ENCODE measurements around the gene CDC27. TPM values are rescaled to one million over a fixed set of nuclear protein-coding genes. Genes with fewer than 3 reads are reported as not detected.
"Not testable (repeated sequence)": the region's sequence is repeated elsewhere in the genome, so short reads cannot be mapped to it uniquely, and the experiment has no call there.

CDC27 gene
- total RNA-seq, 1 donor from 2014 or later: 81.2 TPM

DNA sequence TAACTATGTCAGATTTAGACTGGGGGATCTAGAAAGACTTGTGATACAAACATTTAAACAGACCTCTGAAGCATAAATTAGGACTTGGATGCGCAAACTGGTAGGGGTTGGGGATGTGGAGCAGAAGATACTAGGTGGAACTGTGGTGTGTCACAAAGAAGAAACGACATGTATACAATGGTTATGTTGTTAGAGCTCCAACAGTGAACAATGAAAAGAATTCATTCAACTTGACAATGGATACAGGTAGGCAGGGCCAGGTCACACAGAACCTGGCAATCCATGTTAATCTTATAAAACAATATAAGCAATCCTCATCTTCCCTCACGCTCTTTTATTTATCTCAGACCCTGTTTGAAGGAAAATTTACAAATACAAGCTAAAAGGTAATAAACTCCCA is 102.0 kb downstream of the CDC27 start:
- no peak for DNase-seq (ENCODE audit: low spot score)
- intact Hi-C loops (cut with DNase I): no loop called here

GRCh38 chr17:47085736-47086135 is 103.4 kb downstream of the CDC27 start:
- no peak for DNase-seq (ENCODE audit: low spot score)
- intact Hi-C loops (cut with DNase I): no loop called here

DNA sequence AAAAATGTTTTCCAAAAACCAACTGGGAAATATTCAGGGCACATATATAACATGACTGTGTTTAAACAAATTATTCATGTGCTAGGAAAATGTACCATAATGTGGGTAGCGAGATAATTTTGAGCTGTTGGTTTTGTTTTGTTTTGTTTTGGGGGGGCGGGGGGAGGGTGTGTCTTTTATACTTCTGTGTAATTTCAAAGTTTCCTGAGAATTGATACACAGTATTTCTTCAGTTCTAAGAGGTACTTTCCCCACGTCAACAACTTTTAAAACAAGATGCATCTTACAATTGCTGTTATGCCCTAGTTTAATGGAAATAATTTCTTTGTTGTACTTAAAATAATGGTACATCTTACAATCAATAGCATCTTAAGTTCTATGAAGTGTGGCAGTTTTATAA is 110.3 kb downstream of the CDC27 start:
- DNase-seq (ENCODE audit: low spot score): no peak
- intact Hi-C loops (cut with DNase I): no loop called here

- intact Hi-C loops (cut with DNase I): no loop called here
- no peak for DNase-seq (ENCODE audit: low spot score)
Observed at GRCh38 chr17:47077576-47077975, 111.5 kb downstream of the CDC27 start.

DNA sequence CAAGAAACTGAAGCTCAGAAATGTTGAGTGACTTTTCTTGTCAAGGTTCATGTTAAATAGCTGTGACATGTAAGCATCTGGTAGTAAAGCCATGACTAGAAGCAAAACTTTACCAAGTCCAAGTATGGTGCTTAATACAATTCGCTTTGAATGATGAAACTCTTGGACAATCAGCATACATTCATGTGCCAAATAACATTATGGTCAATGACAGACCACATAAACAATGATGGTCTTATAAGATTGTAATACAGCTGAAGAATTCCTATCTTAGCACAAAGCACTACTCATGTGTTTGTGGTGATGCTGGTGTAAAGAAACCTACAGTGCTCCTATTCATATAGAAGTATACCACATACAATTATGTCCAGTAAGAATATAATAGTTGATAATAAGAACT is 112.9 kb downstream of the CDC27 start:
- DNase-seq (ENCODE audit: low spot score): no peak
- intact Hi-C loops (cut with DNase I): no loop called here

GRCh38 chr17:47074361-47074760 is 114.7 kb downstream of the CDC27 start:
- DNase-seq (ENCODE audit: low spot score); intact Hi-C loops (cut with DNase I): not testable (repeated sequence)

- DNase-seq (ENCODE audit: low spot score); intact Hi-C loops (cut with DNase I): not testable (repeated sequence)
Observed at GRCh38 chr17:47073629-47074028, 115.5 kb downstream of the CDC27 start.

DNA sequence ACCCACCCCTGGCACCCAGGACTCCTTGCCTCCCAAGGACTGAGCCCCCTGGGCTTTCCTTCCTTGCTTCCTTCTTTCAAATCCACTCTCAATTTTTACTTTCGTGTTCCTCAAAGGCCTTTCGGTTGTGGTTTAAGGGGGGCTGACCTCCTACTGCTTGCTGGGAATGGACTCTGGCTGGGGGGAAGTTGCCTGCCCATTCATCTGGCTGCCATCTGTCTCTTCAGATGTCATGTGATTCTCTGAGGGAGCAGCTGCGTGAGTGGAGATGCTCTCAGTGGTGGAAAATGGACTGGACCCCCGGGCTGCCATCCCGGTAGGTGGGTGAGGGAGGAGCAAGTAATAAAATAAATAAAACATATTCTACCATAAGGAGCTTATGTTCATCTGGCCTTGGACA is 116.2 kb downstream of the CDC27 start:
- intact Hi-C loops (cut with DNase I): no loop called here
- DNase-seq (ENCODE audit: low spot score): no peak

DNA sequence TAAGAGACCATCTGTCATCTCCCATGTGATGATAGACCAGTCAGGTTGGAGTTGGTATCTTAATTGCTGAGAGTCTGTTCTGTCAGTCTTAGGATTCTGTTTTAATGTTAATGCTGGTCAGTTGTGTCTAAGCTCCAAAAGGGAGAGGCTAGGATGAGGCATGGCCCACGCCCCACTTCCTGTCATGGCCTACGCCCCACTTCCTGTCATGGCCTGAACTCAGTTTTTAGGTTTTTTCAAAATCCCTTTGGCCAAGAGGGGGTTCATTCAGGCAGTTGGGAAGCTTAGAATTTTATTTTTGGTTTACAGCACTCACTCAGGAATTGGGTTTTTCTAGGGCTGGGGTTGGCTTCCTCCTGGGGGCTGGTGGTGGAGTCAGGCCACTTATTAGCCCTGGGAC is 117.9 kb downstream of the CDC27 start:
- intact Hi-C loops (cut with DNase I); DNase-seq (ENCODE audit: low spot score): not testable (repeated sequence)

DNA sequence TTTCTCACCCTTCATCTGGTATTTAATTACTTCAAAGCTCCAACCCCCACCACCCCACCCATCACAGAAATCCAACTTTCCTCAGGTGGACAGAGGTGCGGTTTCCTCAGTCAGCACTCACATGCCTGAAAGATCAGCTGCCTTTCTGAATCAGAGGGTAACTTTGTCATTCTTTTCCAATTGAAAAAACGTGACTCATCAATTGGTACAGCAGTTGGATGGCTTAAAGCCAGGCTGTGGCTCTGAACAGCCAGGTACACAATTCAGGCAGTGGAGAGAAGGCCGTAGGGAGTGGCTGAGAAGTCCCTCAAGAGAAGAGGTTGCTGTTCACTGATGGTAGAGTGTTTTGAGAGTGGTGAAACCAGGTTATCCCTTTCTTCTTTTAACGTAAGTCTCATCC is 118.8 kb downstream of the CDC27 start:
- intact Hi-C loops (cut with DNase I); DNase-seq (ENCODE audit: low spot score): not testable (repeated sequence)

Other genes starting within 250 kb of the CDC27 start
- 0.38 TPM for gene RPRML, start 210.0 kb downstream of the CDC27 start, total RNA-seq
- 113 TPM for gene MYL4, start 20.1 kb upstream of the CDC27 start, total RNA-seq
- gene ITGB3, start 64.5 kb upstream of the CDC27 start, total RNA-seq: 5.7 TPM
- gene EFCAB13, start 134.7 kb upstream of the CDC27 start, total RNA-seq: 3.0 TPM